ENCODE data around the gene AIG1. TPM values are rescaled to one million over a fixed set of nuclear protein-coding genes. Genes with fewer than 3 reads are reported as not detected.

Gene AIG1
- total and polyA plus RNA-seq, 2 of the 4 experiments (the other 2 are of a cell fraction), result 21.3 to 27.1 TPM

DNA sequence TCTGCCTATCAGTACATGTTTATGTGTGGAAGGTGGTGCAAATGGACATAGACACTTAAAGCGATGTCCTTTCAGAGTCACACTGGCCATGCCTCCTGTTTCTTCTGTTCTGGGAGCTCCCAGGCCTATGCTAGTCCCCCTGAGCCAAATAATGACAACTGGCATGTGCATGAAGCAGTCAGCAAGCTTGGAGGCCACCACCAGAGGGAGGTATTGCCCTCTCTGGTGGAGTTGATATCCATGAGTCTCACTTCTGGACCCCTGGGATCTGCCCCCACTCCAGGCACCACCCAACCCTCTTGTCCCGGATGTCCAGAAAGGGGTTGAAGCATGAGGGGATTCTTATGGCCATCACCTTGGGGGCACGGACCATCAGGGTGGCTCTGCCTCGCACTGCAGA is 172.2 kb downstream of the AIG1 start:
- Histone ChIP-seq H2AK5ac (ENCODE audit: low read depth, low read length) (no peak overlapping the region), H3K9ac (ENCODE audit: low read depth, low read length) (no peak overlapping the region), H3K23ac (ENCODE audit: low read depth, low read length) (no peak overlapping the region), H2BK15ac (ENCODE audit: low read depth, low read length) (no peak overlapping the region), H2AK9ac (replicated peaks; ENCODE audit: low read depth, low read length, poor library complexity) (no peak overlapping the region), H2BK20ac (ENCODE audit: low read depth, low read length) (no peak overlapping the region), H4K5ac (ENCODE audit: low read depth, low read length) (no peak overlapping the region), H3K4me3 (ENCODE audit: insufficient read depth, low read depth, low read length) (no peak overlapping the region), H3K79me1 (ENCODE audit: low read depth in 1 of 2, low read length in 2 of 2) (no peaks in the 10 kb centered on the region), H3K4me1 (ENCODE audit: control insufficient read depth, insufficient read depth, low read length) (no peaks in the 10 kb centered on the region), H2BK5ac (ENCODE audit: low read depth, low read length, poor library complexity, severe bottlenecking) (no peak overlapping the region), H3K4ac (ENCODE audit: low read depth, low read length) (no peak overlapping the region), H3K36me3 (ENCODE audit: control insufficient read depth, insufficient read depth, low read length) (no peaks in the 10 kb centered on the region), H2AFZ (replicated peaks; ENCODE audit: low read length, poor library complexity) (no peak overlapping the region), H2BK120ac (ENCODE audit: low read depth, low read length) (no peak overlapping the region), H3K14ac (replicated peaks; ENCODE audit: low read depth, low read length) (no peak overlapping the region), H3K9me3 (ENCODE audit: control insufficient read depth, insufficient read depth, low read length) (no peaks in the 10 kb centered on the region), H4K8ac (ENCODE audit: low read depth in 2 of 2, low read length in 2 of 2) (no peak overlapping the region), H3K4me2 (ENCODE audit: low read depth, low read length) (no peak overlapping the region), H3K56ac (ENCODE audit: extremely low read depth, insufficient read depth, low read length) (no peak overlapping the region), H3K27me3 (ENCODE audit: control insufficient read depth, insufficient read depth, low read length) (no peaks in the 10 kb centered on the region), H3K27ac (ENCODE audit: insufficient read depth, low read length) (no peak overlapping the region), H3K9me1 (ENCODE audit: insufficient read depth, low read length) (no peaks in the 10 kb centered on the region), H3K18ac (ENCODE audit: low read depth, low read length) (no peak overlapping the region), H4K20me1 (ENCODE audit: insufficient read depth, low read length) (no peaks in the 10 kb centered on the region), H4K91ac (ENCODE audit: insufficient read depth, low read depth, low read length) (no peak overlapping the region)
- ChIA-PET CTCF (interaction anchor here (0.6 to 2.2 kb wide), 3 partner anchors 80 to 275 kb away, joined by 3 to 13 read pairs (median 3); no protein-coding TSS in a partner anchor), POLR2A (ENCODE audit: unreplicated experiment) (no interaction called here)
- no CpG with 5 or more reads among the region's 4 CpGs for whole genome bisulfite sequencing, 2 experiments (ENCODE audit: extremely low coverage in 2 of 2, insufficient read length in 1 of 2)
- ATAC-seq (ENCODE audit: low read depth), result no peak
- peak; percentile 23 for DNase-seq
- no TSS peak for BruUV-seq (replicated peaks)
- intact Hi-C loops (cut with micrococcal nuclease), result loop anchor here (1.0 to 2.0 kb wide), 2 partner anchors 194 to 540 kb away; no protein-coding TSS in a partner anchor
- in situ Hi-C loops (cut with MboI; ENCODE audit: low sequenced_read_pairs), result no loop called here
- dilution Hi-C loops (cut with HindIII; ENCODE audit: low sequenced_read_pairs, unreplicated experiment), result no loop called here
- TF ChIP-seq, protein P1, sequence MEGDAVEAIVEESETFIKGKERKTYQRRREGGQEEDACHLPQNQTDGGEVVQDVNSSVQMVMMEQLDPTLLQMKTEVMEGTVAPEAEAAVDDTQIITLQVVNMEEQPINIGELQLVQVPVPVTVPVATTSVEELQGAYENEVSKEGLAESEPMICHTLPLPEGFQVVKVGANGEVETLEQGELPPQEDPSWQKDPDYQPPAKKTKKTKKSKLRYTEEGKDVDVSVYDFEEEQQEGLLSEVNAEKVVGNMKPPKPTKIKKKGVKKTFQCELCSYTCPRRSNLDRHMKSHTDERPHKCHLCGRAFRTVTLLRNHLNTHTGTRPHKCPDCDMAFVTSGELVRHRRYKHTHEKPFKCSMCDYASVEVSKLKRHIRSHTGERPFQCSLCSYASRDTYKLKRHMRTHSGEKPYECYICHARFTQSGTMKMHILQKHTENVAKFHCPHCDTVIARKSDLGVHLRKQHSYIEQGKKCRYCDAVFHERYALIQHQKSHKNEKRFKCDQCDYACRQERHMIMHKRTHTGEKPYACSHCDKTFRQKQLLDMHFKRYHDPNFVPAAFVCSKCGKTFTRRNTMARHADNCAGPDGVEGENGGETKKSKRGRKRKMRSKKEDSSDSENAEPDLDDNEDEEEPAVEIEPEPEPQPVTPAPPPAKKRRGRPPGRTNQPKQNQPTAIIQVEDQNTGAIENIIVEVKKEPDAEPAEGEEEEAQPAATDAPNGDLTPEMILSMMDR (conservative IDR thresholded peaks at IDR 0.05; ENCODE audit: low read depth, low read length), result peak; percentile 49
- TF ChIP-seq CHD1 (IDR thresholded peaks at IDR 0.05; ENCODE audit: low read depth, low read length) (no peak), MAFK (IDR thresholded peaks at IDR 0.05; ENCODE audit: low read depth, low read length) (no peak), RAD21 (IDR thresholded peaks at IDR 0.05; ENCODE audit: low read length) (peak; percentile 44), SMC3 (IDR thresholded peaks at IDR 0.05; ENCODE audit: low read depth, low read length) (peak; percentile 50)
